Kidney glomerular epithelial cell (primary cell): ENCODE measurements around the gene TTLL11.
A peak's percentile ranks its signal among the peaks of the same experiment; 100 is the strongest.

ENCODE experiments used
- DNase-seq: peaks from one replicate; lab custom pipeline; 2025; lab: John Stamatoyannopoulos, UW

TTLL11 gene

GRCh38 chr9:121880343-121880898, 212.7 kb downstream of the TTLL11 start:
- no peak for DNase-seq

GRCh38 chr9:121878271-121878822, 214.8 kb downstream of the TTLL11 start:
- DNase-seq = no peak

- DNase-seq = peak; percentile 80
These were observed 216.3 kb downstream of the TTLL11 start for GRCh38 chr9:121876658-121877271.

- no peak for DNase-seq
These were observed 216.9 kb downstream of the TTLL11 start for GRCh38 chr9:121876255-121876654.

- DNase-seq = no peak
These were observed 218.6 kb downstream of the TTLL11 start for GRCh38 chr9:121874524-121874923.

GRCh38 chr9:121871431-121872025, 221.6 kb downstream of the TTLL11 start:
- no peak for DNase-seq

- DNase-seq = no peak
These were observed 222.8 kb downstream of the TTLL11 start for GRCh38 chr9:121870271-121870670.

- DNase-seq = no peak
These were observed 224.5 kb downstream of the TTLL11 start for GRCh38 chr9:121868626-121869025.

GRCh38 chr9:121866927-121867326, 226.2 kb downstream of the TTLL11 start:
- no peak for DNase-seq

GRCh38 chr9:121865884-121866283, 227.2 kb downstream of the TTLL11 start:
- no peak for DNase-seq

- DNase-seq = no peak
These were observed 228.0 kb downstream of the TTLL11 start for GRCh38 chr9:121865060-121865459.

- no peak for DNase-seq
These were observed 229.2 kb downstream of the TTLL11 start for GRCh38 chr9:121863955-121864354.

- no peak for DNase-seq
These were observed 230.5 kb downstream of the TTLL11 start for GRCh38 chr9:121862371-121863332.

GRCh38 chr9:121861501-121862180, 231.5 kb downstream of the TTLL11 start:
- no peak for DNase-seq

- peak; percentile 31 for DNase-seq
These were observed 232.4 kb downstream of the TTLL11 start for GRCh38 chr9:121860744-121861143.

- no peak for DNase-seq
These were observed 232.9 kb downstream of the TTLL11 start for GRCh38 chr9:121860213-121860612.

GRCh38 chr9:121859646-121860045, 233.5 kb downstream of the TTLL11 start:
- DNase-seq = no peak

GRCh38 chr9:121858788-121859187, 234.3 kb downstream of the TTLL11 start:
- no peak for DNase-seq

- no peak for DNase-seq
These were observed 235.2 kb downstream of the TTLL11 start for GRCh38 chr9:121857928-121858327.

GRCh38 chr9:121855476-121855875, 237.6 kb downstream of the TTLL11 start:
- no peak for DNase-seq

GRCh38 chr9:121853617-121854395, 239.3 kb downstream of the TTLL11 start:
- no peak for DNase-seq
